Activated CD4-positive, alpha-beta T cell treated with anti-CD3 and anti-CD28 coated beads, Interleukin-2, amount 50 U/mL, for 24 hours (primary cell): Measurements from ENCODE around the gene ETDC.

Source experiments
- DNase-seq, 2 donors: peaks; one replicate each; pipeline ENCODE4 v3.0.0-alpha.2; 2020; ENCODE audit warnings: low read depth in 1 of 2, low spot score in 1 of 2

The ETDC gene

DNA sequence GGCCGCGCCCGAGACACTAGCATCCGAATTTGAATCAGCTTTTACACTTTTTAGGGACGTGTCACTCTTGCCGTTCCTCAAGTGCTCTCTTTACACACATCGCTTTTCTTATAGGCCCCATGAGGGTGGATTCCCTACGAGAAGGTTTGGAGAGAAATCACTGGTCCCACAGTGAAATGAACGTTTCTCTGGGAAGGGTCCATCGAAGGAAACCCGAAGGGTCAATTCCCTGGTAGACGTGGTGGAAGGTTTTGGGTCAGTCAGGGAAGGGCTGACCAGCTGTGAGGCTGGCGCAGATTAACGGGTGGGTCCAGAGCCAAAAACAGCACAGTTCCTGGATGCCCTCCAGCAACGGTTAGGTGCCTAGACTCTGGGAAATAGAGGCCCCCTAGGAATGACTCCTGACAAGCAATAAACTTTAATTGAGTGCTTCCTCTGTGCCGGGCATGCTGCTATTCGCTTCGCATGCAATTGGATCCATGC is 35.9 kb downstream of the ETDC start:
- no peak for DNase-seq

DNA sequence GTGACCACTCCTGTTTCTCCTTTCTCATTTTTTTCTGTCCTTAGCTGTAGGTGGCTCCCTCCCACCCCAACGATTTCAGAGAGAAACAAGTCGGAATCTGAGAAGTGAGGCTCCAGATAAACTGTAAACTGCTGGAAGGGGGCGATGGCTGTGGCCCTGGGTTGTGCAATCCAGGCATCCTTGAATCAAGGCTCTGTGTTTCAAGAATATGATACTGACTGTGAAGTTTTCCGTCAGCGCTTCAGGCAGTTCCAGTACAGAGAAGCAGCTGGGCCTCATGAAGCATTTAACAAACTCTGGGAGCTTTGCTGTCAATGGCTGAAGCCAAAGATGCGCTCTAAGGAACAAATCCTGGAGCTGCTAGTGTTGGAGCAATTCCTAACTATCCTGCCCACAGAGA is 37.7 kb downstream of the ETDC start:
- DNase-seq: no peak

- DNase-seq: no peak
These were observed 38.2 kb downstream of the ETDC start for GRCh38 chrX:135347381-135348016.

DNA sequence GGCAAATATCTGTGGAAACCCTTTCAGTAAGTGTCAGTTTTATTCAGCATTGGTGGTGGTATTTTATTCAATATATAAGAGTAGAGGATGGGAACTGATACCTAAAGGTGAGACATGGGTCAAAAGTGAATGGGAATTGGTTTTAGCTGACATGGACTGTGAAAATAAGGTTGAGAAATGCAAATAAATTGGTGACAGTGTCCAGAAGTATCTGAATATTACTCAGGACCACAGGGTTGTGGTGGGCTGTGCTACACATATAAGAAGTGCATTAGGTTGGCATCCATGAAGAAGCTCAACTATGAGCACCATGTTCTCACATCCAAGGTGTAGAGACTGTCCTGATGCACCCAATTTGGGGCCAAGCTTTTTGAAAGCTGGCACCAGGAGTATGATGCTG is 45.0 kb downstream of the ETDC start:
- no peak for DNase-seq
